NB4 (cell line): ENCODE data around the gene HIGD2A.

ENCODE experiments used
- CTCF ChIP-seq: IDR thresholded peaks from one replicate; pipeline ENCODE4 v1.5.1; 2012; ENCODE audit warnings: low read depth, low read length
- MYC ChIP-seq: IDR thresholded peaks from 2 replicates; pipeline ENCODE4 v1.6.1; 2011; ENCODE audit warnings: low read depth, low read length

GRCh38 chr5:176413255-176413565 is 24.7 kb downstream of the HIGD2A start:
- TF ChIP-seq CTCF (no peak), MYC (no peak)
